ENCODE data around the gene ASL. TPM values are rescaled to one million over a fixed set of nuclear protein-coding genes. Genes with fewer than 3 reads are reported as not detected.
"Not testable (repeated sequence)": the region's sequence is repeated elsewhere in the genome, so short reads cannot be mapped to it uniquely, and the experiment has no call there.

ASL gene
- total RNA-seq, 1 donor from 2014 or later: 7.3 TPM

GRCh38 chr7:66072208-66072607 lies 3.4 kb upstream of the ASL start:
- H3K9me3 ChIP-seq (ENCODE audit: control insufficient read depth in 3 of 3, low read length in 3 of 3); H3K36me3 ChIP-seq (ENCODE audit: control insufficient read depth in 3 of 3, insufficient read depth in 3 of 3, low read length in 3 of 3); H3K27me3 ChIP-seq (ENCODE audit: control insufficient read depth in 3 of 3, insufficient read depth in 3 of 3, low read length in 3 of 3); H3K4me3 ChIP-seq (ENCODE audit: low read length in 3 of 3); H3K9ac ChIP-seq (ENCODE audit: low read depth in 1 of 3, low read length in 3 of 3); H3K27ac ChIP-seq (ENCODE audit: low read depth, low read length): not testable (repeated sequence)
- peaks cover 9 to 13% (median 11%) of the 10 kb centered on the region in 3 donors for H3K4me1 ChIP-seq (ENCODE audit: control insufficient read depth in 3 of 3, insufficient read depth in 3 of 3, low read length in 3 of 3)

- Histone ChIP-seq H3K4me1 (ENCODE audit: control insufficient read depth in 3 of 3, insufficient read depth in 3 of 3, low read length in 3 of 3) (peaks cover 9 to 13% (median 11%) of the 10 kb centered on the region in 3 donors), H3K36me3 (ENCODE audit: control insufficient read depth in 3 of 3, insufficient read depth in 3 of 3, low read length in 3 of 3) (no peaks in the 10 kb centered on the region), H3K9ac (ENCODE audit: low read depth in 1 of 3, low read length in 3 of 3) (peak overlapping the region; percentile 68 to 83 (median 82)), H3K9me3 (ENCODE audit: control insufficient read depth in 3 of 3, low read length in 3 of 3) (no peaks in the 10 kb centered on the region), H3K27me3 (ENCODE audit: control insufficient read depth in 3 of 3, insufficient read depth in 3 of 3, low read length in 3 of 3) (no peaks in the 10 kb centered on the region), H3K4me3 (ENCODE audit: low read length in 3 of 3) (peak overlapping the region; percentile 90 to 92 (median 92)), H3K27ac (ENCODE audit: low read depth, low read length) (no peak overlapping the region)
These were observed 1.1 kb downstream of the ASL start for GRCh38 chr7:66076462-66077329.

DNA sequence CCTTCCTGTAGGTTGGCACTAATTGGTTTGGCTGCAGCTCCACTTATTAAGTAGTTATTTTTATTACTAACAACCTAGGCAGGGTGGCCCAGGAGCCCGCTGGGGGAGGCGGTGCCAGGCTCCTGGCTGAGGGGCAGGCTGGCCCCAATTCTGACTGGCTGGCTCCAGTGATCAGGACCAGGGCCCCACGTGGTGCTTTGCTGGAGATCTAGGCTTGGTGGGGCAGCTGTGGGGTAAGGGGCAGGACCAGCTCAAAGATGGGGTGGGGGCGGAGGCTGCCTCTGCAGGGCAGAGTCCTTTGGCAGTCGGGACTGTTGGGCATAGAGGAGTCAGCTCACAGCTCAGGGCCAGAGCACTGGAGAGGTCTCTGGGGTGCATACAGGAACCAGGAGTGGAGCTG lies 2.4 kb downstream of the ASL start:
- no peak overlapping the region for H3K27ac ChIP-seq (ENCODE audit: low read depth, low read length)

DNA sequence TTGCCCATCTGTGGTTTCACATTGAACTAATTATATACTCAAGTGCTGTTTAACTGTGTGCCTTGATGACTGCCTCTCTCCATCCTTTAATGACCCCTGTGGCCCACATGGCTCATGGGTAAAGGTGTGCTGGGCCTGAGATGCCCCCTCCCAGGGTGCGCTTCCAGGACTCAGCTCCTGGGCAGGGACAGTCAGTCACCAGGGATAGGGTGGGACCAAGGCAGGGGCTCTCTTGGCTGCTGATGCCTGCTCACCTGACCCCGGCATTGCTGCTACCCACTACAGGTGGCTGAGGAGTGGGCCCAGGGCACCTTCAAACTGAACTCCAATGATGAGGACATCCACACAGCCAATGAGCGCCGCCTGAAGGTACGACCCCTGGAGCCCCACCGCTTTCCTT lies 6.5 kb downstream of the ASL start:
- H3K36me3 ChIP-seq (ENCODE audit: control insufficient read depth in 3 of 3, insufficient read depth in 3 of 3, low read length in 3 of 3): peaks cover 10 to 17% (median 11%) of the 10 kb centered on the region in 3 donors
- peaks cover 0 to under 1% (median 0%) of the 10 kb centered on the region in 3 donors for H3K4me1 ChIP-seq (ENCODE audit: control insufficient read depth in 3 of 3, insufficient read depth in 3 of 3, low read length in 3 of 3)
- no peaks in the 10 kb centered on the region for H3K27me3 ChIP-seq (ENCODE audit: control insufficient read depth in 3 of 3, insufficient read depth in 3 of 3, low read length in 3 of 3)
- no peak overlapping the region for H3K9ac ChIP-seq (ENCODE audit: low read depth in 1 of 3, low read length in 3 of 3)
- no peaks in the 10 kb centered on the region for H3K9me3 ChIP-seq (ENCODE audit: control insufficient read depth in 3 of 3, low read length in 3 of 3)
- no peak overlapping the region for H3K27ac ChIP-seq (ENCODE audit: low read depth, low read length)
- H3K4me3 ChIP-seq (ENCODE audit: low read length in 3 of 3): no peak overlapping the region

More for the DNA sequence above, 2.4 kb downstream of the ASL start:
- H3K36me3 ChIP-seq (ENCODE audit: control insufficient read depth in 3 of 3, insufficient read depth in 3 of 3, low read length in 3 of 3): peaks cover 2 to 9% (median 5%) of the 10 kb centered on the region in 3 donors
- no peak overlapping the region for H3K4me3 ChIP-seq (ENCODE audit: low read length in 3 of 3)
- peaks cover 9 to 13% (median 11%) of the 10 kb centered on the region in 3 donors for H3K4me1 ChIP-seq (ENCODE audit: control insufficient read depth in 3 of 3, insufficient read depth in 3 of 3, low read length in 3 of 3)
- H3K9ac ChIP-seq (ENCODE audit: low read depth in 1 of 3, low read length in 3 of 3): no peak overlapping the region
- H3K9me3 ChIP-seq (ENCODE audit: control insufficient read depth in 3 of 3, low read length in 3 of 3): no peaks in the 10 kb centered on the region
- no peaks in the 10 kb centered on the region for H3K27me3 ChIP-seq (ENCODE audit: control insufficient read depth in 3 of 3, insufficient read depth in 3 of 3, low read length in 3 of 3)

GRCh38 chr7:66082886-66083415 lies 7.3 kb downstream of the ASL start:
- H3K27ac ChIP-seq (ENCODE audit: low read depth, low read length): no peak overlapping the region
- H3K36me3 ChIP-seq (ENCODE audit: control insufficient read depth in 3 of 3, insufficient read depth in 3 of 3, low read length in 3 of 3): peaks cover 10 to 19% (median 11%) of the 10 kb centered on the region in 3 donors
- no peaks in the 10 kb centered on the region for H3K9me3 ChIP-seq (ENCODE audit: control insufficient read depth in 3 of 3, low read length in 3 of 3)
- no peak overlapping the region for H3K4me3 ChIP-seq (ENCODE audit: low read length in 3 of 3)
- no peaks in the 10 kb centered on the region for H3K27me3 ChIP-seq (ENCODE audit: control insufficient read depth in 3 of 3, insufficient read depth in 3 of 3, low read length in 3 of 3)
- H3K4me1 ChIP-seq (ENCODE audit: control insufficient read depth in 3 of 3, insufficient read depth in 3 of 3, low read length in 3 of 3): no peaks in the 10 kb centered on the region
- H3K9ac ChIP-seq (ENCODE audit: low read depth in 1 of 3, low read length in 3 of 3): no peak overlapping the region

- Histone ChIP-seq H3K27ac (ENCODE audit: low read depth, low read length) (no peak overlapping the region), H3K9ac (ENCODE audit: low read depth in 1 of 3, low read length in 3 of 3) (no peak overlapping the region), H3K27me3 (ENCODE audit: control insufficient read depth in 3 of 3, insufficient read depth in 3 of 3, low read length in 3 of 3) (no peaks in the 10 kb centered on the region), H3K4me3 (ENCODE audit: low read length in 3 of 3) (no peak overlapping the region), H3K36me3 (ENCODE audit: control insufficient read depth in 3 of 3, insufficient read depth in 3 of 3, low read length in 3 of 3) (peaks cover 10 to 19% (median 11%) of the 10 kb centered on the region in 3 donors), H3K9me3 (ENCODE audit: control insufficient read depth in 3 of 3, low read length in 3 of 3) (no peaks in the 10 kb centered on the region), H3K4me1 (ENCODE audit: control insufficient read depth in 3 of 3, insufficient read depth in 3 of 3, low read length in 3 of 3) (no peaks in the 10 kb centered on the region)
These were observed 8.1 kb downstream of the ASL start for GRCh38 chr7:66083677-66084076.

DNA sequence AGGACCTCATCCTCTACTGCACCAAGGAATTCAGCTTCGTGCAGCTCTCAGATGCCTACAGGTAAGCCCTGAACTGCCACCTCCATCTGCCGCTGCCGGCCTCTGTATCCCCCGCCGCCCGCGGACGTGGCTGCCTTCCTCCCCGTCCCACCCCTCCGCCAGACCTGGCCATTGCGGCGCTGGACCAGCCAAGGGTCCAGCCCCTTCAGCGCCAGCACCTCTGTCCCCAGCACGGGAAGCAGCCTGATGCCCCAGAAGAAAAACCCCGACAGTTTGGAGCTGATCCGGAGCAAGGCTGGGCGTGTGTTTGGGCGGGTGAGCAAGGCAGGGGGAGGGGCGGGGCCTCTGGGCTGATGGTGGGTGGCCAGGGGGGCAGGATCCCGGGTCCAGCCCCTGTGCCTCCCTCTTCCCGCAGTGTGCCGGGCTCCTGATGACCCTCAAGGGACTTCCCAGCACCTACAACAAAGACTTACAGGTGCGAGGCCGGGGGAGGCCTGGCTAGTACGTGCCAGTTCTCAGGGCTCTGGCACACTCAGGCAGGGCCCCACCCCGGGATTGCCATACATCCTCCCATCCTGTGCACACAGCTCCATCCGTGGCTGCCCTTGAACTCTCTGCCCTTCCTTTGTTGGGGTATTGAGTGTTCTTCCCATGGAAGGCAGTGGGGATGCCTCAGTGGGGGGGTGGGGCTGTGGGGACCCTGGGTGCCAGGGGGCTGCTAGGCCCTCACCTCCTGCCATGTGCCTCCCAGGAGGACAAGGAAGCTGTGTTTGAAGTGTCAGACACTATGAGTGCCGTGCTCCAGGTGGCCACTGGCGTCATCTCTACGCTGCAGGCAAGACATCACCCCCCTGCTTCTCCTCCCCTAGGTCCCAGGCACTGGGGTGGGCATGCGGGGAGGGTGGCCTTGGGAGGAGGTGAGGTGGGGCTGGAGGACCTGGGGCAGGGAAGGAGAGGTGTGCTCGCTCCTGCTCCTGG lies 13.5 kb downstream of the ASL start:
- Histone ChIP-seq H3K9ac (ENCODE audit: low read depth in 1 of 3, low read length in 3 of 3) (no peak overlapping the region), H3K9me3 (ENCODE audit: control insufficient read depth in 3 of 3, low read length in 3 of 3) (no peaks in the 10 kb centered on the region), H3K36me3 (ENCODE audit: control insufficient read depth in 3 of 3, insufficient read depth in 3 of 3, low read length in 3 of 3) (peaks cover 0 to 11% (median 4%) of the 10 kb centered on the region in 3 donors), H3K27ac (ENCODE audit: low read depth, low read length) (no peak overlapping the region), H3K27me3 (ENCODE audit: control insufficient read depth in 3 of 3, insufficient read depth in 3 of 3, low read length in 3 of 3) (no peaks in the 10 kb centered on the region), H3K4me1 (ENCODE audit: control insufficient read depth in 3 of 3, insufficient read depth in 3 of 3, low read length in 3 of 3) (no peaks in the 10 kb centered on the region), H3K4me3 (ENCODE audit: low read length in 3 of 3) (no peak overlapping the region)

- H3K4me1 ChIP-seq (ENCODE audit: control insufficient read depth in 3 of 3, insufficient read depth in 3 of 3, low read length in 3 of 3): no peaks in the 10 kb centered on the region
- H3K27ac ChIP-seq (ENCODE audit: low read depth, low read length): no peak overlapping the region
- no peak overlapping the region for H3K4me3 ChIP-seq (ENCODE audit: low read length in 3 of 3)
- no peak overlapping the region for H3K9ac ChIP-seq (ENCODE audit: low read depth in 1 of 3, low read length in 3 of 3)
- H3K9me3 ChIP-seq (ENCODE audit: control insufficient read depth in 3 of 3, low read length in 3 of 3): no peaks in the 10 kb centered on the region
- no peaks in the 10 kb centered on the region for H3K27me3 ChIP-seq (ENCODE audit: control insufficient read depth in 3 of 3, insufficient read depth in 3 of 3, low read length in 3 of 3)
- H3K36me3 ChIP-seq (ENCODE audit: control insufficient read depth in 3 of 3, insufficient read depth in 3 of 3, low read length in 3 of 3): peaks cover 0 to 6% (median 0%) of the 10 kb centered on the region in 3 donors
These were observed 17.0 kb downstream of the ASL start for GRCh38 chr7:66092654-66093053.

- Histone ChIP-seq H3K27ac (ENCODE audit: low read depth, low read length) (no peak overlapping the region), H3K27me3 (ENCODE audit: control insufficient read depth in 3 of 3, insufficient read depth in 3 of 3, low read length in 3 of 3) (no peaks in the 10 kb centered on the region), H3K36me3 (ENCODE audit: control insufficient read depth in 3 of 3, insufficient read depth in 3 of 3, low read length in 3 of 3) (peaks cover 0 to 5% (median 0%) of the 10 kb centered on the region in 3 donors), H3K9ac (ENCODE audit: low read depth in 1 of 3, low read length in 3 of 3) (no peak overlapping the region), H3K4me3 (ENCODE audit: low read length in 3 of 3) (no peak overlapping the region), H3K9me3 (ENCODE audit: control insufficient read depth in 3 of 3, low read length in 3 of 3) (no peaks in the 10 kb centered on the region), H3K4me1 (ENCODE audit: control insufficient read depth in 3 of 3, insufficient read depth in 3 of 3, low read length in 3 of 3) (peaks cover 2 to 5% (median 2%) of the 10 kb centered on the region in 3 donors)
These were observed 19.4 kb downstream of the ASL start for GRCh38 chr7:66095010-66095409.

All from skeletal muscle tissue (tissue), 4 donors.